ENCODE results near the gene CAMTA1.

CAMTA1 gene

DNA sequence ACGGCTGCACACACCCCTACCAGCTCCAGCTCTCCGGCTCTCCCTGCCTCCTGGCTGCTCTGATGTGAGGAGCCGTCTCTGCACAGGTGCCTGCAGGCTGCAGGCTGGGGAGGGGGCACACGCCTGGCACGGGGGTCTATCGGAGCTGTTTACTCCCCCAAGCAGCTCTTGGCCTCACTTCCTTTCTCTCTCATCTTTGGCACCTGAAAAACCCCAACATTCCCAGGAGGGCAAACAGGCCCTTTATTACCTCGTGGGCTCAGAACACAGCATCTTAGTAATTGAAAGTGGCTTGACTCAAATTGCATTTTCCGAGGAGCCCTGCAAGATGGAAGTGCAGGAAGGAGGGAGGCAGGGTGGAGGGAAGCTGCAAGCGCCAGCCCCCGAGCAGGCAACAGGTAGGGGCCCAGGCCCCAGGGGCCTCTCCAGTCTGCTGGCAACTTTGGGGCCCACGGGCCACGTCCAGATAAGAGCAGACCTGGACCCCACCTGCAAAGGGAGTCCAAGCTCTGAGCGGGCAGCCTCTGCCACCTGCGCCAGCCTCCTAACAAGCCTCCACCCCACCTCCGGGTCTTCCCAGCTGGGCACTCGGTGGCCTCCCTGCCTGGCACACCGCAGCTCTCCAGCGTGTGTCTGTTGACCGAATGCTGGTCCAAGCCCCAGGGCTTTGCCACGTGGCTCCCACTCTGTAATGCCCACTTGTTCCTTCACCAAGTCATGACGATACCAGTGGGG lies 722.2 kb downstream of the CAMTA1 start:
- TF ChIP-seq, protein P1, sequence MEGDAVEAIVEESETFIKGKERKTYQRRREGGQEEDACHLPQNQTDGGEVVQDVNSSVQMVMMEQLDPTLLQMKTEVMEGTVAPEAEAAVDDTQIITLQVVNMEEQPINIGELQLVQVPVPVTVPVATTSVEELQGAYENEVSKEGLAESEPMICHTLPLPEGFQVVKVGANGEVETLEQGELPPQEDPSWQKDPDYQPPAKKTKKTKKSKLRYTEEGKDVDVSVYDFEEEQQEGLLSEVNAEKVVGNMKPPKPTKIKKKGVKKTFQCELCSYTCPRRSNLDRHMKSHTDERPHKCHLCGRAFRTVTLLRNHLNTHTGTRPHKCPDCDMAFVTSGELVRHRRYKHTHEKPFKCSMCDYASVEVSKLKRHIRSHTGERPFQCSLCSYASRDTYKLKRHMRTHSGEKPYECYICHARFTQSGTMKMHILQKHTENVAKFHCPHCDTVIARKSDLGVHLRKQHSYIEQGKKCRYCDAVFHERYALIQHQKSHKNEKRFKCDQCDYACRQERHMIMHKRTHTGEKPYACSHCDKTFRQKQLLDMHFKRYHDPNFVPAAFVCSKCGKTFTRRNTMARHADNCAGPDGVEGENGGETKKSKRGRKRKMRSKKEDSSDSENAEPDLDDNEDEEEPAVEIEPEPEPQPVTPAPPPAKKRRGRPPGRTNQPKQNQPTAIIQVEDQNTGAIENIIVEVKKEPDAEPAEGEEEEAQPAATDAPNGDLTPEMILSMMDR (IDR thresholded peaks at IDR 0.05; ENCODE audit: poor library complexity, severe bottlenecking), result no peak
- Histone ChIP-seq H3K27ac (ENCODE audit: poor library complexity, severe bottlenecking) (no peak overlapping the region), H3K9me3 (ENCODE audit: severe bottlenecking) (no peaks in the 10 kb centered on the region), H3K4me1 (ENCODE audit: insufficient read depth, poor library complexity, severe bottlenecking) (peaks cover 3% of the 10 kb centered on the region), H3K27me3 (ENCODE audit: insufficient read depth, poor library complexity, severe bottlenecking) (no peaks in the 10 kb centered on the region), H3K4me3 (ENCODE audit: severe bottlenecking) (no peak overlapping the region), H3K36me3 (ENCODE audit: low read depth) (no peaks in the 10 kb centered on the region)
- ATAC-seq (ENCODE audit: low read depth), result no peak
- no peak for DNase-seq (ENCODE audit: low spot score)

DNA sequence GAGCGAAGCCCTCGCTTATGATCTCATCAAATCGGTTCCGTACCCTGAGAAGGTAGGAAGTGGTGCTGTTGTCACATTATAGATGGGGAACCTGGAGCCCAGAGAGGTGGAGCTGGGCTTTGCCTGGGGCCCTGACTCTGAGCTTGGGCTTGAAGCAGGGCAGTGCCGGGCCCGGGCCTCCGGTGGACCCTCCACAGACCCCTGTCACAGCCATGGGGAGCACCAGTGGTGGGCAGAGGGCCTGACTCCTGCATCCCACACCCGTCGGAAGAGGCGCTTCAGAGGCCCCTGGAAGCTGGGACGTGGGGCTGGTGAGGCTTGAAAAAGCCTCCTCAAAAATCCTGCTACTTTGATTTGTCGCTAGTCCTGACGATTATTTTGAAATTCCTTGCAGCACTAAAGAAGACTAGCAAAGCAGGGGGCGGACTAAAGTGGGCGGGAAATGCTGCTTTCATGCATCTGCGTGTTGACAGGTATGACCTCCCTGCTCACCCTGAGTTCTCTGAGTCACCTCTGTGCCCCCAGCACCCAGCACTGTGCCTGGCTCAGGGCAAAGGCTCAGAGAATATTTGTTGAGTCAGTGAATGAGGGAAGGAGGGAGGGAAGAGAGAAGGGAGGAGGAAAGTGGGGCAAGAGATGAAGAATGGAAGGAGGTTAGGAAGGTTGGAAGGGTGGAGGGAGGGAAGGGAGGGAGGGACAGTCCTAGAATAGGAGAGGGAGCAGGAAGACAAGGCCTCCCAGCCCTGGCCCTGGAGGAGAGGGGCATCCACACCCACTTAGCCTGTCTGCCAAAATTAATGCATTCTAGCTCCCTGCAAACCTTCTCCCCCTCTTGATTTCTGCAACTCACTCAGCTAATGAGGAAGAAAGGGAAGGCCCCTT lies 723.0 kb downstream of the CAMTA1 start:
- Histone ChIP-seq H3K27me3 (ENCODE audit: insufficient read depth, poor library complexity, severe bottlenecking) (no peaks in the 10 kb centered on the region), H3K4me1 (ENCODE audit: insufficient read depth, poor library complexity, severe bottlenecking) (peaks cover 3% of the 10 kb centered on the region), H3K36me3 (ENCODE audit: low read depth) (no peaks in the 10 kb centered on the region), H3K9me3 (ENCODE audit: severe bottlenecking) (no peaks in the 10 kb centered on the region), H3K27ac (ENCODE audit: poor library complexity, severe bottlenecking) (no peak overlapping the region), H3K4me3 (ENCODE audit: severe bottlenecking) (no peak overlapping the region)
- DNase-seq (ENCODE audit: low spot score) (peak; percentile 30), ATAC-seq (ENCODE audit: low read depth) (0 out of 3 replicates have a peak, but pooled peaks have one; percentile 30)
- TF ChIP-seq, protein P1 (IDR thresholded peaks at IDR 0.05; ENCODE audit: poor library complexity, severe bottlenecking), result no peak

DNA sequence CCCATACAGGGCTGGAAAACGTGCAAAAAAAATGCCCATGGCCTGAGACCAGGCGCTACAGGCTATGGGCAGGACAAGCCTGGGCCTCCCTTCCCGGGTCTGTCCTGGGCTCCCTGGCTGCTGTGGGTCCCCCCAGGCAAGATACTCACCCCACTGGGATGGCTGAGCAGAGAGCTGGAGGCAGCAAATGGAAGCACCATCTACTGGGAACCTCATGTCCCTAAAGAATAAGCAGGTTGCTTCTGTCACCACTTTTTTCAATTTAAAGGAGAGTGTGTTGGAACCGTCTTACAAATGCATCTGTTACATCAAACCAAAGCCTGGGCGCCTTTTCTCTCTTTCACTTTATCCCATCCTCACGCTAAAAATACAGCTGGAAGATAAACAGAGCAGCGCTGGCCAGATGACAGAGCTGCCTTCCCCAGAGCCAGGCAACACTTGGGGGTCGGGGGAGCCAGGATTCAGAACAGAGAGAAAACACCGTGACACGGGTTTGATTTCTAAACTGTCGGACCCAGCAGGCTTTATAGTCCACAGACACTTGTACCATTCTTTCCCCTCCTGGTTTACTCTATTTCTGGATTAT lies 723.8 kb downstream of the CAMTA1 start:
- DNase-seq (ENCODE audit: low spot score), result no peak
- H3K27me3 ChIP-seq (ENCODE audit: insufficient read depth, poor library complexity, severe bottlenecking), result no peaks in the 10 kb centered on the region
- TF ChIP-seq, protein P1 (IDR thresholded peaks at IDR 0.05; ENCODE audit: poor library complexity, severe bottlenecking), result no peak

DNA sequence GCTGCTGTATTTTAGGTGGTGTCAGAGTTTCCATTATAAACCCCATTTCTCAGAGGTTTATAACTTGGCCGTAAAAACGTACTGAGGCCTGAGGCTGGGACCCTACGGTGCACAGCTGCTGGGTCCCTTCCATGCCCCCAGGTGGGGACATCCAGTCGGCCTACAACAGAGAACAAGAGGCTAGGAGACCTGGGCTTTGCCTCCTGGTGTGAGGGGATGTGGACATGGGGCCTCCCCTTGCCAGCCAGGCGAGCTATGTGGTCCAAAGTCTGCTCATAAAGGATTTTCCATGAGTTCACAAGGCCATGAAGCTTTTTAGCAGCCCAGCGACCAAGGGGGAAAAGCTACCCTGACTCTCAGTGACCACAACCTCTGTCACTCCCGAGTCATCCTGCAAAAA lies 724.3 kb downstream of the CAMTA1 start:
- H3K9me3 ChIP-seq (ENCODE audit: severe bottlenecking), result no peaks in the 10 kb centered on the region

More for the DNA sequence above, 723.8 kb downstream of the CAMTA1 start:
- H3K27ac ChIP-seq (ENCODE audit: poor library complexity, severe bottlenecking), result no peak overlapping the region
- H3K4me3 ChIP-seq (ENCODE audit: severe bottlenecking), result no peak overlapping the region
- no peaks in the 10 kb centered on the region for H3K9me3 ChIP-seq (ENCODE audit: severe bottlenecking)
- peaks cover 3% of the 10 kb centered on the region for H3K4me1 ChIP-seq (ENCODE audit: insufficient read depth, poor library complexity, severe bottlenecking)
- ATAC-seq (ENCODE audit: low read depth), result no peak
- no peaks in the 10 kb centered on the region for H3K36me3 ChIP-seq (ENCODE audit: low read depth)

More for the DNA sequence above, 724.3 kb downstream of the CAMTA1 start:
- H3K27me3 ChIP-seq (ENCODE audit: insufficient read depth, poor library complexity, severe bottlenecking), result no peaks in the 10 kb centered on the region
- no peak for DNase-seq (ENCODE audit: low spot score)
- H3K4me3 ChIP-seq (ENCODE audit: severe bottlenecking), result no peak overlapping the region
- H3K27ac ChIP-seq (ENCODE audit: poor library complexity, severe bottlenecking), result no peak overlapping the region
- H3K36me3 ChIP-seq (ENCODE audit: low read depth), result no peaks in the 10 kb centered on the region
- peaks cover 3% of the 10 kb centered on the region for H3K4me1 ChIP-seq (ENCODE audit: insufficient read depth, poor library complexity, severe bottlenecking)
- TF ChIP-seq, protein P1 (IDR thresholded peaks at IDR 0.05; ENCODE audit: poor library complexity, severe bottlenecking), result no peak
- no peak for ATAC-seq (ENCODE audit: low read depth)

All from RWPE2 (cell line).